Small intestine (tissue), 7 donors: ENCODE data around the gene NIBAN1. TPM values are rescaled to one million over a fixed set of nuclear protein-coding genes. Genes with fewer than 3 reads are reported as not detected.

ENCODE experiments used
- DNase-seq, 2 donors: peaks; one replicate each; pipeline versions ENCODE4 v3.0.0 to v3.0.0-alpha.2; 2013
- FAIRE-seq: peaks from 2 replicates; lab custom pipeline; 2012; peaks lifted over from hg19 to GRCh38; lab: Jason Lieb, UNC
- H3K27ac ChIP-seq, 3 donors: one replicate each; pipeline ENCODE4 v1.5.1; 2013; ENCODE audit warnings: low read length in 2 of 3, mild to moderate bottlenecking in 2 of 3, control low read depth in 1 of 3, inconsistent platforms in 1 of 3, low read depth in 1 of 3, moderate library complexity in 1 of 3
- H3K27me3 ChIP-seq, 3 donors: one replicate each; pipeline ENCODE4 v1.6.1; 2013; ENCODE audit warnings: low read length in 3 of 3, inconsistent platforms in 1 of 3; ENCODE audit not compliant: control insufficient read depth in 3 of 3, insufficient read depth in 3 of 3
- H3K36me3 ChIP-seq, 3 donors: one replicate each; pipeline ENCODE4 v1.6.1; 2013; ENCODE audit warnings: low read length in 3 of 3, inconsistent platforms in 1 of 3, low read depth in 1 of 3, mild to moderate bottlenecking in 1 of 3, moderate library complexity in 1 of 3; ENCODE audit not compliant: control insufficient read depth in 3 of 3, insufficient read depth in 2 of 3
- H3K4me1 ChIP-seq, 3 donors: one replicate each; pipeline ENCODE4 v1.6.1; 2013; ENCODE audit warnings: low read length in 2 of 3, inconsistent platforms in 1 of 3, low read depth in 1 of 3, mild to moderate bottlenecking in 1 of 3, moderate library complexity in 1 of 3; ENCODE audit not compliant: control insufficient read depth in 3 of 3, insufficient read depth in 2 of 3
- H3K4me3 ChIP-seq, 3 donors: one replicate each; pipeline ENCODE4 v1.5.1; 2013; ENCODE audit warnings: low read length in 3 of 3, control low read depth in 1 of 3, inconsistent platforms in 1 of 3, low read depth in 1 of 3, mild to moderate bottlenecking in 1 of 3, moderate library complexity in 1 of 3
- H3K9me3 ChIP-seq, 2 donors: one replicate each; pipeline ENCODE4 v1.6.1; 2013; ENCODE audit warnings: low read depth in 1 of 2, low read length in 1 of 2; ENCODE audit not compliant: control insufficient read depth in 2 of 2, insufficient read depth in 1 of 2
- WGBS, 3 donors: extraction: QIAGEN DNeasy Blood & Tissue Kit; methylation state at CpG; one replicate each; pipeline ENCODE4 v1.1.7; 2013; 5-methylcytosine and 5-hydroxymethylcytosine counted together
- polyA plus RNA-seq, 4 donors: library from polyadenylated mRNA; stranded (reverse) in 3 of 4; unstranded in 1 of 4; fragments of 200-250 nt in 3 of 4; fragments of 120-200 nt in 1 of 4; gene quantifications; one replicate each; pipeline versions ENCODE4 v1.2.1 to v1.2.3, GENCODE V29; 2013
- donor health status: healthy with polysubstance abuse.
- donor health status: control.
- donor health status: control.
- donor health status: Bipolar disorder and iron deficiency.
- donor health status: healthy.

NIBAN1 gene
- polyA plus RNA-seq, 4 donors: 1.1 to 8.4 (median 2.5) TPM

DNA sequence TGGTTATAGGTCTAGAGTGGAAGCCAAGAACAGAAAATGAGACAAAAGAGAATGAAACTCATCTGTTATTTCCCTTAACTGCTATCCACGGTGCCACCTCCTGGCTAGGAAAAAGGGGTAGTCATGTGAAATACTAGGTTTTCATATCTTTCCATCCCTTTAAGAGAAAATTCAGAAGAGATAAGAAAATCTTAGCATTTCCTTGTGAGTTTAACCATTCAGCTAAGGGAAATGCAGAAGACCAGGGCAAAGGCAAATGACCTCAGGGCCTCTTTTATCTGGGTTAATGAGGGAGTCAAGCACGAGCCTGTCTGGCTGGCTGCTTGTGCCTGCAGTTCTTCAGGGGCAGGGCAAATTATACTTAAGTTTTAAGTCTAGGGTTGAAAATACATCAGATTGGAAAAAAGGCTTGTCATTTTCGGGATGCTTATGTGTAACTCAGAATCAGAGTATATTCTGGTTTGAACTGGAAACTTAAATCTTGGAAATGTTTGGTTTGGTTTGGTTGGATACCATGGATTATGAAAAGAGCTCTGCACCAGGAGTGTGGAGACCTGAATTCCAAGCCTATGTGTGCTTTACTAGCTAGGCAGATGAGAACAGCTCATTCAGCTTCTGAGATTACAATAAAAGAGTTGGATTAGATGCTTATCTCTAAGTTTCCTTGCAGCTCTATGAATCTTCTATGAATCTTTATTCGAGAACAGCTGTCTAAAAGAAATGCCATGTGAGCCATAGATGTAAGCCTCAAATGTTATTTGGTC lies 19.9 kb downstream of the NIBAN1 start:
- 46 to 65% (median 58%) methylated on average over 4 of the region's 4 CpGs for WGBS, 3 donors
- H3K27ac ChIP-seq: peak overlapping the region in 1 of 3 donors; percentile 62
- peak; percentile 47 to 79 for DNase-seq

GRCh38 chr1:184953600-184954219 lies 20.6 kb downstream of the NIBAN1 start:
- Histone ChIP-seq H3K27me3 (no peaks in the 10 kb centered on the region), H3K9me3 (no peaks in the 10 kb centered on the region), H3K36me3 (no peaks in the 10 kb centered on the region), H3K27ac (peak overlapping the region in 1 of 3 donors; percentile 40), H3K4me1 (peaks cover 0 to 5% (median 0%) of the 10 kb centered on the region in 3 donors), H3K4me3 (no peak overlapping the region)
- WGBS, 3 donors: 66 to 70% (median 68%) methylated on average over 6 of the region's 6 CpGs
- FAIRE-seq (no peak), DNase-seq (peak in 1 of 2 donors; percentile 24)

More for the DNA sequence above, 19.9 kb downstream of the NIBAN1 start:
- no peaks in the 10 kb centered on the region for H3K27me3 ChIP-seq
- no peak for FAIRE-seq
- H3K36me3 ChIP-seq: no peaks in the 10 kb centered on the region
- H3K9me3 ChIP-seq: no peaks in the 10 kb centered on the region
- no peak overlapping the region for H3K4me3 ChIP-seq
- H3K4me1 ChIP-seq: peaks cover 0 to 5% (median 0%) of the 10 kb centered on the region in 3 donors

- no peaks in the 10 kb centered on the region for H3K36me3 ChIP-seq
- WGBS, 3 donors: 87 to 97% (median 94%) methylated on average over 4 of the region's 4 CpGs
- no peaks in the 10 kb centered on the region for H3K9me3 ChIP-seq
- FAIRE-seq (no peak), DNase-seq (no peak)
- peaks cover 0 to 5% (median 3%) of the 10 kb centered on the region in 3 donors for H3K4me1 ChIP-seq
- H3K4me3 ChIP-seq: no peak overlapping the region
- no peak overlapping the region for H3K27ac ChIP-seq
- no peaks in the 10 kb centered on the region for H3K27me3 ChIP-seq
Observed at GRCh38 chr1:184952428-184952827, 21.9 kb downstream of the NIBAN1 start.

- Histone ChIP-seq H3K4me3 (no peak overlapping the region), H3K27ac (no peak overlapping the region), H3K4me1 (peaks cover 0 to 5% (median 3%) of the 10 kb centered on the region in 3 donors), H3K9me3 (no peaks in the 10 kb centered on the region), H3K36me3 (no peaks in the 10 kb centered on the region), H3K27me3 (no peaks in the 10 kb centered on the region)
- FAIRE-seq (no peak), DNase-seq (no peak)
- WGBS, 3 donors: 96 to 100% (median 98%) methylated on average over 3 of the region's 3 CpGs
Observed at GRCh38 chr1:184951788-184952187, 22.5 kb downstream of the NIBAN1 start.

- Histone ChIP-seq H3K27ac (no peak overlapping the region), H3K9me3 (no peaks in the 10 kb centered on the region), H3K27me3 (no peaks in the 10 kb centered on the region), H3K4me3 (no peak overlapping the region), H3K4me1 (peaks cover 0 to 5% (median 3%) of the 10 kb centered on the region in 3 donors), H3K36me3 (no peaks in the 10 kb centered on the region)
- 70 to 89% (median 87%) methylated on average over 2 of the region's 2 CpGs for WGBS, 3 donors
- FAIRE-seq: no peak
- no peak for DNase-seq
Observed at GRCh38 chr1:184950906-184951305, 23.4 kb downstream of the NIBAN1 start.

DNA sequence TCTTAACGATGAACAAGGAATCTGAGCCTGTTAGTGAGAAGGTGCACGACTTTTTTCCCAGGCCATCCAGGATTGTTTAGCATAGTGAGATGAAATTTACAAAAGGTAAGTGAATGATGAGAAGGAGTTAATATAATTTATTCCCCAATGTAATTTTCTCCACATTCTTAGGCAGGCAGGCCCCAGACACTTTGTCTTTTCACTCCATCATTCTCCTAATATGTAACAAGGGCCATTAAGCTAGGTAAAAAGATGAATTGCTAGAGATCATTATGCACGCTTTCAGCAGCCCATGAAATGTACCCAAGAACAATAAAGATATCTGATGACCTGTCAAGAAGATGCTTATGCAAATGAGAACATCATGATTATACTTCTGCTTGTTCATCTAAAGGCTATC lies 24.1 kb downstream of the NIBAN1 start:
- H3K36me3 ChIP-seq: no peaks in the 10 kb centered on the region
- WGBS, 3 donors: 68 to 83% (median 73%) methylated on average over 3 of the region's 3 CpGs
- H3K4me3 ChIP-seq: no peak overlapping the region
- H3K27me3 ChIP-seq: no peaks in the 10 kb centered on the region
- no peak overlapping the region for H3K27ac ChIP-seq
- FAIRE-seq (no peak), DNase-seq (no peak)
- H3K9me3 ChIP-seq: no peaks in the 10 kb centered on the region
- peaks cover 0 to 5% (median 3%) of the 10 kb centered on the region in 3 donors for H3K4me1 ChIP-seq

- FAIRE-seq: no peak
Observed at GRCh38 chr1:184947497-184948256, 26.6 kb downstream of the NIBAN1 start.

More at GRCh38 chr1:184947497-184948256, 26.6 kb downstream of the NIBAN1 start:
- Histone ChIP-seq H3K27ac (no peak overlapping the region), H3K27me3 (no peaks in the 10 kb centered on the region), H3K4me1 (peaks cover 0 to 3% (median 0%) of the 10 kb centered on the region in 3 donors), H3K36me3 (no peaks in the 10 kb centered on the region), H3K4me3 (no peak overlapping the region), H3K9me3 (no peaks in the 10 kb centered on the region)
- DNase-seq: no peak
- 25 to 33% (median 33%) methylated on average over 1 of the region's 1 CpG for WGBS, 3 donors
